ENCODE results near the gene RAVER1. TPM values are rescaled to one million over a fixed set of nuclear protein-coding genes. Genes with fewer than 3 reads are reported as not detected.

Gene RAVER1
- total and polyA plus RNA-seq, 2 donors = 8.5 to 27.0 TPM

GRCh38 chr19:10318807-10319682 is 14.3 kb downstream of the RAVER1 start:
- Histone ChIP-seq H3K36me3 (ENCODE audit: insufficient read depth) (peaks cover 5% of the 10 kb centered on the region), H3K4me1 (ENCODE audit: insufficient read depth) (no peaks in the 10 kb centered on the region), H3K27ac (ENCODE audit: low read depth) (no peak overlapping the region), H3K4me3 (ENCODE audit: low read depth, low read length) (no peak overlapping the region)
- whole genome bisulfite sequencing = 94% methylated on average over 13 of the region's 13 CpGs
- DNase-seq (ENCODE audit: extremely low spot score) = no peak

GRCh38 chr19:10317857-10318462 is 15.4 kb downstream of the RAVER1 start:
- H3K27ac ChIP-seq (ENCODE audit: low read depth) = no peak overlapping the region
- peaks cover 5% of the 10 kb centered on the region for H3K36me3 ChIP-seq (ENCODE audit: insufficient read depth)
- 95% methylated on average over 15 of the region's 15 CpGs for WGBS
- H3K4me3 ChIP-seq (ENCODE audit: low read depth, low read length) = no peak overlapping the region
- H3K4me1 ChIP-seq (ENCODE audit: insufficient read depth) = no peaks in the 10 kb centered on the region
- no peak for DNase-seq (ENCODE audit: extremely low spot score)

GRCh38 chr19:10317045-10317856 is 16.1 kb downstream of the RAVER1 start:
- Histone ChIP-seq H3K4me1 (ENCODE audit: insufficient read depth) (no peaks in the 10 kb centered on the region), H3K4me3 (ENCODE audit: low read depth, low read length) (no peak overlapping the region), H3K27ac (ENCODE audit: low read depth) (no peak overlapping the region), H3K36me3 (ENCODE audit: insufficient read depth) (peaks cover 5% of the 10 kb centered on the region)
- WGBS = 82% methylated on average over 29 of the region's 29 CpGs
- no peak for DNase-seq (ENCODE audit: extremely low spot score)

GRCh38 chr19:10316229-10317044 is 16.9 kb downstream of the RAVER1 start:
- H3K36me3 ChIP-seq (ENCODE audit: insufficient read depth) = peaks cover 4% of the 10 kb centered on the region
- WGBS = 63% methylated on average over 19 of the region's 19 CpGs
- no peak overlapping the region for H3K27ac ChIP-seq (ENCODE audit: low read depth)

GRCh38 chr19:10315335-10316214 is 17.8 kb downstream of the RAVER1 start, which contains the start of gene FDX2:
FDX2 (minus strand) TSS chr19:10316015; CDS start chr19:10315996, 19 bp downstream.
- WGBS = under 1% methylated on average over 55 of the region's 55 CpGs
- H3K4me1 ChIP-seq (ENCODE audit: insufficient read depth) = no peaks in the 10 kb centered on the region
- H3K4me3 ChIP-seq (ENCODE audit: low read depth, low read length) = peak within 1 kb of the TSS; percentile 82
- H3K27ac ChIP-seq (ENCODE audit: low read depth) = no peak within 1 kb of the TSS
- peaks cover under 1% of the 10 kb centered on the region for H3K36me3 ChIP-seq (ENCODE audit: insufficient read depth)
- peak; percentile 57 for DNase-seq (ENCODE audit: extremely low spot score)

More at GRCh38 chr19:10316229-10317044, 16.9 kb downstream of the RAVER1 start:
- no peak for DNase-seq (ENCODE audit: extremely low spot score)
- Histone ChIP-seq H3K4me1 (ENCODE audit: insufficient read depth) (no peaks in the 10 kb centered on the region), H3K4me3 (ENCODE audit: low read depth, low read length) (no peak overlapping the region)

GRCh38 chr19:10309423-10309822 is 23.9 kb downstream of the RAVER1 start, which contains the start of gene ZGLP1:
ZGLP1 (minus strand) TSS chr19:10309815.
- 93% methylated on average over 24 of the region's 24 CpGs for WGBS
- Histone ChIP-seq H3K4me3 (ENCODE audit: low read depth, low read length) (no peak within 1 kb of the TSS), H3K4me1 (ENCODE audit: insufficient read depth) (no peaks in the 10 kb centered on the region), H3K36me3 (ENCODE audit: insufficient read depth) (no peaks in the 10 kb centered on the region), H3K27ac (ENCODE audit: low read depth) (no peak within 1 kb of the TSS)
- no peak for DNase-seq (ENCODE audit: extremely low spot score)

GRCh38 chr19:10306327-10306726 is 27.0 kb downstream of the RAVER1 start:
- Histone ChIP-seq H3K27ac (ENCODE audit: low read depth) (no peak overlapping the region), H3K4me1 (ENCODE audit: insufficient read depth) (no peaks in the 10 kb centered on the region), H3K36me3 (ENCODE audit: insufficient read depth) (no peaks in the 10 kb centered on the region), H3K4me3 (ENCODE audit: low read depth, low read length) (no peak overlapping the region)
- DNase-seq (ENCODE audit: extremely low spot score) = no peak
- WGBS = 92% methylated on average over 5 of the region's 5 CpGs

GRCh38 chr19:10305139-10305806 is 28.1 kb downstream of the RAVER1 start:
- DNase-seq (ENCODE audit: extremely low spot score) = no peak
- Histone ChIP-seq H3K4me1 (ENCODE audit: insufficient read depth) (no peaks in the 10 kb centered on the region), H3K27ac (ENCODE audit: low read depth) (no peak overlapping the region), H3K36me3 (ENCODE audit: insufficient read depth) (no peaks in the 10 kb centered on the region), H3K4me3 (ENCODE audit: low read depth, low read length) (no peak overlapping the region)
- WGBS = 79% methylated on average over 17 of the region's 17 CpGs

- Histone ChIP-seq H3K27ac (ENCODE audit: low read depth) (no peak overlapping the region), H3K36me3 (ENCODE audit: insufficient read depth) (no peaks in the 10 kb centered on the region), H3K4me3 (ENCODE audit: low read depth, low read length) (no peak overlapping the region), H3K4me1 (ENCODE audit: insufficient read depth) (no peaks in the 10 kb centered on the region)
- WGBS = 43% methylated on average over 14 of the region's 14 CpGs
- no peak for DNase-seq (ENCODE audit: extremely low spot score)
These were observed 33.5 kb downstream of the RAVER1 start for GRCh38 chr19:10299545-10300458.

GRCh38 chr19:10295847-10296591 is 37.3 kb downstream of the RAVER1 start:
- H3K4me3 ChIP-seq (ENCODE audit: low read depth, low read length) = no peak overlapping the region
- no peak for DNase-seq (ENCODE audit: extremely low spot score)
- no peak overlapping the region for H3K27ac ChIP-seq (ENCODE audit: low read depth)
- H3K4me1 ChIP-seq (ENCODE audit: insufficient read depth) = no peaks in the 10 kb centered on the region
- H3K36me3 ChIP-seq (ENCODE audit: insufficient read depth) = no peaks in the 10 kb centered on the region
- 3% methylated on average over 58 of the region's 58 CpGs for WGBS
